HG03095 (cell line): Measurements from ENCODE around the gene UBE3C.
"Not testable (repeated sequence)": the region's sequence is repeated elsewhere in the genome, so short reads cannot be mapped to it uniquely, and the experiment has no call there.

Experiments used
- ATAC-seq: cut with Tn5 transposase; IDR thresholded peaks from one replicate; pipeline ENCODE4 v1.9.1; 2021; ENCODE audit warnings: moderate library complexity; ENCODE audit not compliant: unreplicated experiment

The UBE3C gene

DNA sequence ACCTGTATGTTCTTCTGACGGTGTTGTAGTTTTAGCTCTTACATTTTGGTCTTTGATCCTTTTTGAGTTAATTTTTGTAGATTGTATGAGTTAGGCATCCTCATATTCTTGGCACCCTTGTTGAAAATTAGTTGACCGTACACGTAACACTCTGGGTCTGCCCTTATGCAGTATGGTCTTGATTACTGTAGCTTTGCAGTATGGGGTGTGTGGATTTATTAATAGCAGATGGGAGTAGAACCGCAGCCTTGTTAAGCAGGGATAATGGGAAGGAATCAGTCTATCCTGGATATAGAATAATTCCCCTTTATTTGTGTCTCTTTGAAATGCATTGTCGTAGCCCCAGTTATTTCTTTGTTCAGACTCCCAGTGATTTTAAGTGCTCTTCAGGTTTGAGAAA lies 95.5 kb downstream of the UBE3C start:
- ATAC-seq = no peak

DNA sequence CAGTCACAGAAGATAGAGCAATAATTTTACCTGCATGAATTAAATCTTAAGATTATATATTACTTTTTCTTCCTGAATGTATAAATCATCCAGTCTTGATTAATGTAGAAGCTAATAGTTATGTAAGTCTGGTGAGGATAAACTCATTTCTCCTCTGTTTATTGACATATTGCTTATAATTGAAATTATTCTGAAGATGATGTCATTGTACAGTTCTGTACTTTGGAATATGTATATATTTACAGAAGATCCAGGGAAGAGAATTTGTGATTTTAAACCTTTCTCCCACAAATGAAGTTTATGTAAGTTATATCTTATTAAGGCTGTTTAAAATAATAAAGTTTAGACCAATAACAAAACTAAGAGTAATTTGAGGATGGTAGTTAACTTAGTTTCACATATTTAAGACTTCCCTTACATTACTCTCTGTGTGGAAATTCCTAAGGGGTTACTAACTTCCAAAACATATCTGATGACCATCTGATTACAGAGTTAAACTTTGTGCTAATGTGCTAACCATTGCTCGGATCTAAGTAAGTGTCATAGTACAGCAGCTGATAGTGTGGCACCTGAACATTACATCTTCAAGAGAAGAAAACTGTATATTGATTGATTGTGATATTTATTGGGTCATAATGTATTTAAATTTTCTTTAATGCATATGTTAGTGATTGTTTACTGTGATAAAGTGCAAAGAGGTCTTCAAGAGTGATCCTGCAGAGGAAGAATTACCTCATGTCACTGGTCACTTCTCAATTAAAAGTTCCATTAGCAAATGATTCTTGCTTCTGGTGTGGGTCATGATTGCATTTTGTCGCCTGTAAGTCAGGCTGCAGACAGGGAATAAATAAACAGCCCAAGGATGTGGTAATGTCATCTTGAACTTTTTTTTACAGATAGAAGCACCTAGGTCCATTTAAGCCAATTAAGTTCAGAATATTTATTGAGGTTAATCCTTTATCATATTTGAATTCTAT lies 96.9 kb downstream of the UBE3C start:
- no peak for ATAC-seq

DNA sequence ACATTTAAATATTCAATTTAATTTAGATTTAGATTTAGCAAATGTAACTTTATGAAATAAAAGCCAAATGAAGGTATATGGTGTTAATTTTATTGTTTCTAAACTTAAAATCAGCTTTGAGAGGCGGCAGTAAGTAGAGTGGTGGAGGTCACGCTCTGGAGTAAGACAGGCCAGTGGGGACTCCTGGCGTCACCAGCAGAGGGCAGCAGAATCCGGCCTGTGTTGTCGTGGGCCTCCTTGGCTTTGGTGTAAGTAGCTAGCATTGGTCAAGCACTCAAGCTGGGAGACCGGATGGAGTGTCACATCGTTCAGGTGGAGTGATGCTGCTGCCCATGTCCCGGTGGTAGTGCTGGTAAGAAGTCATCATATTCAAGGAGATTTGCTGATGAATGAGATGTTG lies 99.4 kb downstream of the UBE3C start:
- no peak for ATAC-seq

DNA sequence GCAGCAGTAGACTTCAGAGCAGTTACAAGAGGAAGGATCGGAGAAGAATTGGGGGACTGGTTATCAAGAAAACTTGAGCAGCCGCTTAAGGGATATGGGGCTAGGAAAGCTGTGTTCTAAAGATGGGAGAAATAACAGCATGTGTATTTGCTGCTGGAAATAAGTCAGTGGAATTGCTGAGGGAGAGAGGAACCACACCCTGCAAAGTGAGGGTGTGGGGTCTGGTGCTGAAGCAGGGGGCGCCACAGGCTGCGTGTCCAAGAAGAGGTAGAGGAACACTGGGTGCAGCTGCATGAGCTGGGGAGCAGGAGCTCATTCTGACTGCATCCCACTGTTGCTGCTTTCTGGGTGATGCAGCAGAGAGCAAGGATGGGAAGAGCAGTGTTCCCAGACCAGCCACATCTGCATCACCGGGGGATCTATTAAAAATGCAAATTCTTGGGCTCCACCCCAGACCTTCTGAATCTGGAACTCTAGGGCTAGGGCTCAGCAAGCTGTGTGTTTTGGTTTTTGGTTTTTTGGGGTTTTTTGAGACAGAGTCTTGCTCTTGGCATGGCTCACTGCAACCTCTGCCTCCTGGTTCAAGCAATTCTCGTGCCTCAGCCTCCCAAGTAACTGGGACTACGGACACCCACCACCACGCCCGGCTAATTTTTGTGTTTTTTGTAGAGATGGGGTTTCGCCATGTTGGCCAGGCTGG lies 101.0 kb downstream of the UBE3C start:
- ATAC-seq = no peak

DNA sequence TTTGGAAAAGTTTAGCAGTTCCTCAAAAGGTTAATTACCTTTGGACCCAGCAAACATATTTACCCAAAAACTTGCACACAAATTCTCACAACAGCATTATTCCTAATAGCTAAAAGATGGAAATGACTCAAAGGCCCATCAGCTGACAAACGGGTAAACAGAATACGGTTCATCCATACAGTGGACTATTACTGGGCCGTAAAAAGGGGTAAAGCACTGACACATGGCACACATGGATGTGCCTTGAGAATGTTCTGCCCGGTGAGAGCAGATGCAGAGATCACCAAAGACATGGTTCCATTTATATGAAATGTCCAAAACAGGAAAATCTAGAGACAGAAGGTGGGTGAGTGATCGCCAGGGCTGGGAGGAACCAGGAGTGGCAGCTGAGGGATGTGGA lies 102.9 kb downstream of the UBE3C start:
- ATAC-seq = no peak

DNA sequence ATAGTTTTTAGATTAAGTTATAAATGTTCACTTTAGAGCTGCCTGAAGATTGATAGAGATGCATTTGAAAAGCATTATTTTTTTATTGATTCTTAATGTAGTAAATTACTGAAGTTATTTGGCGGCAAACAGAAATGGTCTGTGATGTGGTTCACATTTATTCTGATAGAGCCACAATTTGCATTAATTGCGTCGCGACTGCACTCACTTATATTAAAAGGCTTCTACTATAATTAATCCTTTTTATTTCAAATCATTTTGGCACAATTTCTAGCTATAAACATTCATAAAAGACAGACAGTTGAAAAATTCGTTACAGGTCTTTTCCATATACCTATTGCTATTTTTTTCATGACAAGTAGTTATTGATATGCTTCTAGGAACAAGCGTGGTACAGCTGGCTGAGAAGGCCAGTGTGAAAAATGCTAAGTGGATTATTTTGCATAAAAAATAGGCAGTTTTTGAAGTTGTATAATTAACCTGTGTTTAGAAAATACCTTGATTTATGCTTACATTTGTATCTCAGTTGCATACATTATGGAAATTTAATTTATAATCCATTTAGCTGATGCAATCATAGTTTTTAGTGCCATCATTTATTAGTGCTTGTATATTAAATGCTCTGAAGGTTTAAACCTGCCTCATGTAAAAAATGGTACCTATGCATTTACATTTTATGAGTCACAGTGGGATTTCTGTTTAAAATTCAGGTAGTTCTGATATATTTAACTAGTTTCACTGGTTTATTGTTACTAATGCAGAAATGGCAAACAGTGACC lies 106.0 kb downstream of the UBE3C start:
- no peak for ATAC-seq

DNA sequence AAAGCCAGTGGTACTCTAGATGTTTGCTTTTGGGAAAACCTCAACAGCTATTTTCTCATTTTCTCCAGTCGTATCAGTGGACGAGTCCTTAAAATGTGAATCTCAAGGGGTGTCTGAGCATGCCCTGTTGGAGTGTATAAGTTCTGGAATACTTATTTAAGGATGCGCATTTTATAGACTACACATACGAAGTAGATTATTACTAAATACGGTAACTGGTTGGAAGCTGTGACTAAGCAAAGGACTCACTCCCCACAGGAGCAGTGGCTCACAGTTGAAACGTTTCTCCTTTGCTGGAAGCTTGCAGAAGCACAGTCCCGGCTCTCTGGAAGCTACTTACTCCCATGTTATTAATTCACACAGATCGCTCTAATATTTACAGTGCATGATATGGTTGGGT lies 107.3 kb downstream of the UBE3C start:
- no peak for ATAC-seq

DNA sequence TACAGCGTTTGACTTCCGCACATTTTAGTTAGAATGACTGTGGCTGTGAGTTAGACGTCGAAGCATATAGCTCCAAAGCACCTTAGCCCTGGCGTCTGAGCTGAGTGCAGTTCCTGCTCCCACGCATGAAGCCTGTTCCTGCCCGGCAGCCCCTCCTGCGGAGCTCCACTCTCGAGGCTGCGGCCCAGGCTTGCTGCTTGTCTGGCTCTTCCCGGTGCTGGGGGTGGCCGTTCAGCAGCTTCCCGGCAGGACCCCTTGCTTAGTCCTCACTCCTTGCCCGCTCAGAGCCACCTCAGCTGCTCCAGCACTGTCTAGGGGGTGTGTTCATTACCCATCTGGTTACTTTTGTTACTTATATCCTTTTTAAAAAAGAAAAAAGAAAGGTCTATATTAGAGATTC lies 109.9 kb downstream of the UBE3C start:
- no peak for ATAC-seq

DNA sequence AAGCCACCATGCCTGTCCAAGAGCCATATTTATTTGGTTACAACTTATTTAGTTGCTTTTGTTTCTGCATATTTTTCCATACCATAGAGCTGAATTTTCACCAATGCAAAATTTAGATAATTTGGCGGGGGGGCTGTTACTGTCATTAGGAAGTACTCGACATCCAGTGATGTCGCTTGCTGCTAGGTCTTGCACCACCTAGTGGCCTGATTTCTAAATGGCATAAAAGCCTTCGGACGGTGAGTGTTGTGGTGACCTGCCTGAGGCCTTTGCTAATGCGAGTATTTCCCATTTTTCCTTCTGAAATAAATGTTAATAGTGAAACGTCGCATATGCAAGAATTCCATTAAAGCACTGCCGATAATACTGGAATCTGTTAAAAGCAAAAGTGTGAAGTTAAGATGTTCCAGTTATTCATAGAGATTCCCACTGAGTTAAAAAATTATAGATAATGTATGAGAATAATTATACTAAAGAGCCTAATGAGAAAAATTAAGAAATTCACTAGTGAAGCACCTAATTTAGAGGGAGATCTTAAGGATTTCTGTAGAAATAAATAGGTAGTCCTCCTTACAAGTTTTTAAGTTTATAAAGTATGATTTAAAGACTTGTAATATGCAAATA lies 112.0 kb downstream of the UBE3C start:
- ATAC-seq = peak; percentile 75

DNA sequence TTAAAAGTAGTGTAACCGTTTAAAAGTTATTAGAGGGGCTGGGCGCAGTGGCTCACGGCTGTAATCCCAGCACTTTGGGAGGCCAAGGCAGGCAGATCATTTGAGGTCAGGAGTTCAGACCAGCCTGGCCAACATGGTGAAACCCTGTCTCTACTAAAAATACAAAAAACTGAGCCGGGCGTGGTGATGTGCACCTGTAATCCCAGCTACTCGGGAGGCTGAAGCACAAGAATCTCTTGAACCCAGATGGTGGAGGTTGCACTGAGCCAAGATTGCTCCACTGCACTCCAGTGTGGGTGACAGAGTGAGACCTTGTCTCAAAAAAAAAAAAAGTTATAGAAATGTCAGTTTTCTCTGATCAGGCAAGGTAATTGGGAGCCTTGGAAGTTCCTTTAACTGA lies 113.1 kb downstream of the UBE3C start:
- not testable (repeated sequence) for ATAC-seq

DNA sequence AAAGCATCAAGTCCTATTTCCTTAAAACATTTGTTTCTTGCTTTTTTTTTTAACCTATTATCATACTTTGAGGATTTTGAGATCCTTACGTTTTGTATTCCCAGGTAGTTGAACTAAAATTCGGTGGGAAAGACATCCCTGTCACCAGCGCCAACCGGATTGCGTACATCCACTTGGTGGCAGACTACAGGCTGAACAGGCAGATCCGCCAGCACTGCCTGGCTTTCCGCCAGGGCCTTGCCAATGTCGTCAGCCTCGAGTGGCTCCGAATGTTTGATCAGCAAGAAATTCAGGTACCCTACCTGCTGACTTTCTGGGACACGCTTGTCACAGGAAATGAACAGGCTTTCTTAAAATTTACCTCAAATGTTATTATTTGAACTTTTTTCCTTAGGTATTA lies 115.1 kb downstream of the UBE3C start:
- ATAC-seq = no peak

DNA sequence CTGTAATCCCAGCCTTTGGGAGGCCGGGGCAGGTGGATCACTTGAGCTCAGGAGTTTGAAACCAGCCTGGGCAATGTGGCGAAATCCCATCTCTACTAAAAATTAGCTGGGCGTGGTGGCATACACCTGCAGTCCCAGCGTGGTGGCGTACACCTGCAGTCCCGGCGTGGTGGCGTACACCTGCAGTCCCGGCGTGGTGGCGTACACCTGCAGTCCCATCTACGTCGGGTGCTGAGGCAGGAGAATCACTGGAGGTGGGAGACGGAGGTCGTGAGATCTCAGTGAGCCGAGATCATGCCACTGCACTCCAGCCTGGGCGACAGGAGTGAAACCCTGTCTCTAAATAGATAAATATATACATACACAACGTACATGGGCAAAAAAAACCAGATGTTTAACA lies 116.1 kb downstream of the UBE3C start:
- not testable (repeated sequence) for ATAC-seq

DNA sequence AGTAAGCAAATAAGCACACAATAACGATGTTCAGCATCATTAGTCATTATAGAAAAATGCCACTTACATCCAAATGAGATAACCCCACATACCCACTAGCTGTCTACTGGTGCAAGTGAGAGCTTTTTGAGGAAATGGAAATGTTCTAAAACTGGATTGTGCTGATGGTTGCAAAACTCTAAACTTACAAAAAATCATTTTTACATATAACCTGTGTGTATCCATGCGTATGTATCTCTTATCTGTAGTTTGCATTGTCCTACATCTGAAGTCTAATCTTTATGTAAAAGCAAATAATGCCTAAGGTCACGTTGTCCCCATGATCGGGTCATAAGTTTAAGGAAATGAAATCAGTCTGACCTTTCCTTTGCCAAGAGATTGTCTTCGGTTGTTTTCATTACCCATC lies 116.5 kb downstream of the UBE3C start:
- no peak for ATAC-seq

DNA sequence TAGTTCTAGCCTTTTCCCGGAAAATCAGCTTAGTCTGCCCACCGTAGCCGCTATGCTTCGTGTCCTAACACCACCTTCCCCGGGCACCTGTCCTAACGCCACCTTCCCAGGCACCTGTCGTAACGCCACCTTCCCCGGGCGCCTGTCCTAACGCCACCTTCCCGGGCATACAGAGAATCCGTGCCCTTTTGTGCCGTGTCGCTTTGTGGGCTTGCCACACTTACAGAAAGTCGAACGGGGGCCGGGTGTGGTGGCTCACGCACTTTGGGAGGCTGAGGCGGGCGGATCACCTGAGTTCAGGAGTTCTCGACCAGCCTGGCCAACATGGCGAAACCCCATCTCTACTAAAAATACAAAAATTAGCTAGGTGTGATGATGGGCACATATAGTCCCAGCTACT lies 124.4 kb downstream of the UBE3C start:
- no peak for ATAC-seq

DNA sequence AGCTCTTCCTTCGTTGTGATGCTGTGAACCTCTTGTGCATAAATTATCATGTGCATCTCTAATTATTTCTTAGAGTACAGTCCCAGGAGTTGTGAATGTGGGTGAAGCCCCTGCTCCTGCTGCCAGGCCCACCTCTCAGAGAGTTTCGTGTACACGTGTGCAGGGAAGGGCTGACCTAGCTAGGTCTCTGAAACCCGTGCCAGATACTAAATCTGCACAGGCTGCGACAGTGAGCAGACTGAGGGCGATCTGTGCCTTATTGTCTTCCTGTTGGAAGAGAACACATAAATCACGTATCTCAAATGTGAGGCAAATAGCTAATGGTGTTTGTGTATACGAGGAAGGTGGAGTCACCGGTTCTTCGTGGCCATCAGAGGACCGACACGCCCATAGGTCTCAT lies 126.3 kb downstream of the UBE3C start:
- no peak for ATAC-seq

DNA sequence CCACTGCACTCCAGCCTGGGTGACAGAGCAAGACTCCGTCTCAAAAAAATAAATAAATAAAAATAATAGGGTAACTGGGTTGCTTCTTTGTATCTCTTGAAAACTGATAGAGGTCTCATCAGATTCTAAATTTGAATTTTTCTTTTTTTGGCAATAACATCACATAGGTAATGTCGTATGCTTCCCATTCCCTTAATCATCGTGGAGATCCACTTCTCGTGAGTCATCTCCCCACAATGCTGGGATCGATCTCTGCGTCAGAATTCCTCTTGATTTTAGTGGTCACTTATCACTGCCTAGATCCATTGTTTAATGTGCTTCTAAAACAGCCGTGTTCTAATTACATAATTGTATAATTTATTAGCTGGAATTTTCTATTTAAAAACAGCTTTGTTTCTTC lies 127.5 kb downstream of the UBE3C start:
- no peak for ATAC-seq

DNA sequence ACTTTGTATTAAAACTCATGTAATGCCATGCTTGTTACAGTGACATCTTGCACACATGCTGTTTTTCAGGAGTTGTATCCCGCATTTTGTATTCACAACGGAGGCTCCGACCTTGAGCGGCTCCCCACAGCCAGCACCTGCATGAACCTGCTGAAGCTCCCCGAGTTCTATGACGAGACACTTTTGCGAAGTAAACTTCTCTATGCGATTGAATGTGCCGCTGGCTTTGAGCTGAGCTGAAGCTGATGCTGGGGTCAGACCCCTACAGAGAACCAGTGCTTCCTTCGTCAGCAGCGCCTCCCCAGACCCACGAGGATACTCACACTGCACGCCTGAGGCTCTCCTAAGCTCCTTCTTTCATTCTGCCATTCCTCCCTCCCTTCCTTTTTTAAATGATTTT lies 128.8 kb downstream of the UBE3C start:
- no peak for ATAC-seq

DNA sequence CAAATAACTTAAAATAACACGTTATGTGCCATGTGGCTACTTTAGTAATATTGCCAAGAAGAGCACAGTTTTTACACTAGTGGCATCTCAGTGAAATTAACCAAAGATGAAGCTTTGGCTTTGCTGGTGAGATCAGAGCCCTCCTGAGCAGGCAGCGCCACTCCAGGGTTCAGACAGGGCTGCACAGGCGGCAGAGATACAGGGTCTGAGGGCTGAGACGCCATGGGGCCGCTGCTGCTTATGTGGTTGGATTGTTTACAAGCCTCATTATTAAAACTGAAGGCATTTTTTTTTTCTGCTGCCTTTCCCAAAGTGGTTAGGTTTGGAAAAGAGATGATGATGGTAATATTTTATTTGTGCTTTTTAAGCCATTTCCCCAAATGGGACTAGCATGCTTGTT lies 129.2 kb downstream of the UBE3C start:
- ATAC-seq = no peak

DNA sequence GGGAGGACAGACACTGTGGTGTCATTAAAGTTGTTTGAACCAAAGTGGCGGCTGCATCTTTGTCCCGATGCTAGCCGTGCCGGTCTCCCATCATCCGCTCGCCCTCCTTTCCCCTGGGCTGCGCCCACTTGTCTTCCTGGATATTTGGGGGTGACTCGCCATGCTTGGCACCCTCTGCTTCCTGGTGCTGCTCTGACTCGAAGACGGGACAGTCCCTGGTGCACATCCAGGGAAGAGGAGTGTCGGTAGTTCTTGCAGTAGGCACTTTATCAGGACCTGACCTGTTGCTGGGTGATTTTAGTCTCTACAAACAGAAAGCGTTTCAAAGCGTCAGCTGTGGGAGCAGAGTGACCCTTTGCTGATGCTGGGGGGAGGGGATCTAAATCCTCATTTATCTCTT lies 129.8 kb downstream of the UBE3C start:
- ATAC-seq = no peak

DNA sequence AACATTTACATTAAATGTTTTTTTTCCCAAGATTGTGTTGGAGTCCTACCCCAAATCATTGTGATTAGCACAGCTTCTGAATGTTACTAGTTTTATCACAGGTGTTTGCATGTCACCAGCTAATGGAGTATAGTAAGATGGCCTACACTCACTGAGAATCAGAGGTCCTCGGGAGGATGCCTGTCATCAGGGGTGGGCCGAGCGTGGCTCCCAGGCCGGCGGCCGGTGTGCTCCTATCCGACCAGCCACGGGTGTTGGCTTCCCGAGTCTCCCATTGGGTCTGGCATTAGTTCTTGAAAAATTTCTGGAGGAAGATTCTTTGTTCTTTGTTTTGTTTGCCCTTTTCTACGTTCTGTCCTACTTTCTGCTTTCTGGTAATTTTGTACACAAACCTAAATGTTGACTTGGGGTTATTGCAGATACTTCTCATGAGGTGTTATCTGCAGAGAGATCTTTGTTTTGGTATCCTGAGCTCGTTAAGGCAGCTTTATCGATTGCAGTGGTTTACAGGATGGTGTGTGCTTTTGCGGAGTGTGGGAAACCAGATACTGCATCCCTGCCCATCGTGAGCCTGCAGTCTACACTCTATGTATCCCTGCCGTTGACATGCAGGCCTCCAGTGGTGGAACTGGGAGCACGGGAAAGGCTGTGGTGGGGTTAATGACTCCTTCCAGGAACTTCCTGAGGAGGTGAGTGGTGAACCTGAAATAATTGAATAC lies 130.8 kb downstream of the UBE3C start:
- ATAC-seq = no peak
